Nephron progenitor cell (in vitro differentiated cells): ENCODE measurements around the gene AMPD1.

Experiments
- DNase-seq: peaks from one replicate; pipeline ENCODE4 v3.0.0; 2021
- H3K27ac Mint-ChIP-seq: 2 replicates; pipeline ENCODE4 v1.8.0; 2021; ENCODE audit warnings: mild to moderate bottlenecking, moderate library complexity, mixed read lengths
- H3K27me3 Mint-ChIP-seq: 2 replicates; pipeline ENCODE4 v1.8.0; 2021; ENCODE audit warnings: mild to moderate bottlenecking, low read depth, mixed read lengths; ENCODE audit not compliant: poor library complexity
- H3K36me3 Mint-ChIP-seq: 2 replicates; pipeline ENCODE4 v1.8.0; 2021; ENCODE audit warnings: low read depth, mixed read lengths
- H3K4me1 Mint-ChIP-seq: 2 replicates; pipeline ENCODE4 v1.8.0; 2021; ENCODE audit warnings: mixed read lengths
- H3K4me3 Mint-ChIP-seq: 2 replicates; pipeline ENCODE4 v1.8.0; 2021; ENCODE audit warnings: mild to moderate bottlenecking, moderate library complexity, mixed read lengths
- H3K9me3 Mint-ChIP-seq: 2 replicates; pipeline ENCODE4 v1.8.0; 2021; ENCODE audit warnings: mild to moderate bottlenecking, moderate library complexity, mixed read lengths
- CTCF ChIP-seq: fragments of 200-600 bp; sonication (generic); IDR thresholded peaks from 2 replicates; pipeline ENCODE4 v1.5.0; 2021; ENCODE audit warnings: antibody characterized with exemption

The AMPD1 gene

DNA sequence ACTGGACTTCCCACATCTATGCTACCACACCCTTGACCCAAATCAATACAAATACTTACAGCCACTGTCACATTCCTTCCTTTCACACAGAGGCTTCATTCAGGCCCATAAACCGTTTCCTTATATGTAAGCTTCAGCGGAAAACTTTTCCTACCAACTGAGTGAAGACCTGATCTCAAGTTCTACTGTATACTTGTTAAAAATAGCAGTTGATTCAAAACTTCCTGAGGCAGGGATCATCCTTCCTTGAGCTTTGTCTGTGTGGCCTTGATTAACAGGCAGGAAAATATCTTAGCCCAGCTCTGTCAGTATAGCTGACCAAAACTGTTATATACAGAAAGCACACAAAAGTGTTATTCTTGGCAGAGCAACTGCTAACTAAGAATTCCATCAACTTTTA, 68.2 kb downstream of the AMPD1 start:
- DNase-seq, result no peak
- Mint-ChIP-seq H3K27ac (no peak overlapping the region), H3K36me3 (no peaks in the 10 kb centered on the region), H3K9me3 (peaks cover 14% of the 10 kb centered on the region), H3K27me3 (peaks cover 2% of the 10 kb centered on the region), H3K4me3 (no peak overlapping the region), H3K4me1 (no peaks in the 10 kb centered on the region)
- no peak for TF ChIP-seq CTCF

GRCh38 chr1:114623364-114623763, 72.0 kb downstream of the AMPD1 start:
- Mint-ChIP-seq H3K4me3 (no peak overlapping the region), H3K4me1 (no peaks in the 10 kb centered on the region), H3K27ac (no peak overlapping the region), H3K9me3 (no peaks in the 10 kb centered on the region), H3K27me3 (no peaks in the 10 kb centered on the region), H3K36me3 (no peaks in the 10 kb centered on the region)
- DNase-seq, result no peak
- no peak for TF ChIP-seq CTCF
